GM23338 (cell line): ENCODE data around the gene BDH1.

ENCODE experiments used
- CREB1 ChIP-seq: fragments of 250-450 bp; sonication (Bioruptor Pico); IDR thresholded peaks from 2 replicates; pipeline ENCODE4 v1.5.0; 2020; ENCODE audit warnings: low read depth, mild to moderate bottlenecking, moderate library complexity
- CTCF ChIP-seq, 2 experiments: fragments of 200-600 bp in 1 of 2; sonication (generic) in 1 of 2; conservative IDR thresholded peaks; 2 replicates each; pipeline versions ENCODE4 v1.5.1 to v1.6.1; 2016 to 2017; ENCODE audit warnings: antibody characterized with exemption in 2 of 2, low read depth in 2 of 2, mild to moderate bottlenecking in 2 of 2, moderate library complexity in 1 of 2
- ETS1 ChIP-seq: IDR thresholded peaks from 2 replicates; pipeline ENCODE4 v1.6.1; 2016; ENCODE audit warnings: antibody characterized with exemption
- EZH2 ChIP-seq: fragments of 200-600 bp; sonication (generic); IDR thresholded peaks from one replicate; pipeline ENCODE4 v1.8.0; 2017; ENCODE audit warnings: antibody characterized with exemption, mild to moderate bottlenecking, low read depth; ENCODE audit not compliant: unreplicated experiment
- EZH2phosphoT487 ChIP-seq: fragments of 200-600 bp; sonication (generic); IDR thresholded peaks from one replicate; pipeline ENCODE4 v1.8.1; 2018; ENCODE audit warnings: antibody characterized with exemption; ENCODE audit not compliant: unreplicated experiment
- JUNB ChIP-seq: IDR thresholded peaks from one replicate; pipeline ENCODE4 v1.6.1; 2016; ENCODE audit warnings: antibody characterized with exemption; ENCODE audit not compliant: unreplicated experiment
- NANOG ChIP-seq: IDR thresholded peaks from 2 replicates; pipeline ENCODE4 v1.6.1; 2016; ENCODE audit warnings: antibody characterized with exemption, borderline replicate concordance
- POLR2AphosphoS5 ChIP-seq: IDR thresholded peaks from 2 replicates; pipeline ENCODE4 v1.6.1; 2016; ENCODE audit warnings: antibody characterized with exemption, low read depth
- REST ChIP-seq: IDR thresholded peaks from one replicate; pipeline ENCODE4 v1.6.1; 2018; ENCODE audit warnings: antibody characterized with exemption; ENCODE audit not compliant: unreplicated experiment
- ZNF114 ChIP-seq: fragments of 250-450 bp; sonication (Bioruptor Pico); IDR thresholded peaks from 2 replicates; pipeline ENCODE4 v1.5.0; 2020; ENCODE audit warnings: mild to moderate bottlenecking, moderate library complexity
- ZNF331 ChIP-seq: fragments of 250-450 bp; sonication (Bioruptor Pico); IDR thresholded peaks from 2 replicates; pipeline ENCODE4 v1.5.0; 2020; ENCODE audit warnings: low read depth, mild to moderate bottlenecking, moderate library complexity
- ZNF462 ChIP-seq: fragments of 250-450 bp; sonication (Bioruptor Pico); IDR thresholded peaks from 2 replicates; pipeline ENCODE4 v1.5.0; 2020; ENCODE audit warnings: mild to moderate bottlenecking, moderate library complexity

GRCh38 chr3:197525706-197526105 lies 30.1 kb downstream of the BDH1 start:
- TF ChIP-seq REST: no peak
- peak; percentile 17 to 36; a peak in 3 of 4 replicates for TF ChIP-seq CTCF (conservative IDR thresholded peaks at IDR 0.05; ENCODE audit: low read depth in 2 of 2)
- no peak for TF ChIP-seq POLR2AphosphoS5
- TF ChIP-seq EZH2phosphoT487: no peak
- TF ChIP-seq EZH2: no peak
- no peak for TF ChIP-seq CREB1
- TF ChIP-seq JUNB: no peak
- no peak for TF ChIP-seq ETS1
- TF ChIP-seq ZNF462: no peak
- TF ChIP-seq ZNF331 (CRISPR knock-in tag): no peak
- TF ChIP-seq ZNF114: no peak
- TF ChIP-seq NANOG: no peak
